Peyer's patch (tissue), 4 donors: ENCODE results near the gene TEKTIP1.

Experiments used
- POLR2A ChIP-seq, 2 donors: fragments of 450-650 bp; IDR thresholded peaks; one replicate each; pipeline ENCODE4 v1.5.1; 2017; ENCODE audit warnings: antibody characterized with exemption in 2 of 2, mild to moderate bottlenecking in 2 of 2, moderate library complexity in 2 of 2
- TF ChIP-seq, protein P1 (sequence below), 6 experiments: fragments of 450-650 bp in 4 of 6; fragments of 200-600 bp in 2 of 6; sonication (generic) in 1 of 6; IDR thresholded peaks; one replicate each; pipeline ENCODE4 v1.5.1; 2017 to 2019; ENCODE audit warnings: antibody characterized with exemption in 6 of 6, mild to moderate bottlenecking in 3 of 6, moderate library complexity in 1 of 6

DNA sequence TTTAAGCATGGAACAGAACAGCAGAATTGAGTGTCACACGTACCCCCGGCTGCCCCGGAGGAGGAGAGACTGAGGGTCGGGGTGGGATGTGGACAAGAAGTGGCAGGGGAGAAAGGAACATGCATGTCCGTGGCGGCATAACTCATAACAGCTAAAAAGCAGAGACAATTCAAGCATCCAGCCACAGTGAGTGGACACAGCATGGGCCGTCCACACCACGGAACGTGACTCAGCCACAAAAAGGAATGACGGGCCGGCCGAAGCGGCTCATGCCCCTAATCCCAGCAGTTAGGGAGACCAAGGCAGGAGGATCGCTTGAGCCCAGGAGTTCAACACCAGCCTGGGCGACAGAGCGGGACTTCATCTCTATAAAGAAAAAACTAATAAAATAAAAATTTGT is 46.1 kb upstream of the TEKTIP1 start:
- TF ChIP-seq, protein P1, sequence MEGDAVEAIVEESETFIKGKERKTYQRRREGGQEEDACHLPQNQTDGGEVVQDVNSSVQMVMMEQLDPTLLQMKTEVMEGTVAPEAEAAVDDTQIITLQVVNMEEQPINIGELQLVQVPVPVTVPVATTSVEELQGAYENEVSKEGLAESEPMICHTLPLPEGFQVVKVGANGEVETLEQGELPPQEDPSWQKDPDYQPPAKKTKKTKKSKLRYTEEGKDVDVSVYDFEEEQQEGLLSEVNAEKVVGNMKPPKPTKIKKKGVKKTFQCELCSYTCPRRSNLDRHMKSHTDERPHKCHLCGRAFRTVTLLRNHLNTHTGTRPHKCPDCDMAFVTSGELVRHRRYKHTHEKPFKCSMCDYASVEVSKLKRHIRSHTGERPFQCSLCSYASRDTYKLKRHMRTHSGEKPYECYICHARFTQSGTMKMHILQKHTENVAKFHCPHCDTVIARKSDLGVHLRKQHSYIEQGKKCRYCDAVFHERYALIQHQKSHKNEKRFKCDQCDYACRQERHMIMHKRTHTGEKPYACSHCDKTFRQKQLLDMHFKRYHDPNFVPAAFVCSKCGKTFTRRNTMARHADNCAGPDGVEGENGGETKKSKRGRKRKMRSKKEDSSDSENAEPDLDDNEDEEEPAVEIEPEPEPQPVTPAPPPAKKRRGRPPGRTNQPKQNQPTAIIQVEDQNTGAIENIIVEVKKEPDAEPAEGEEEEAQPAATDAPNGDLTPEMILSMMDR (IDR thresholded peaks at IDR 0.05): no peak
- TF ChIP-seq POLR2A (IDR thresholded peaks at IDR 0.05): no peak
